GM10248 (cell line): ENCODE data around the gene KCNJ4.
"Not testable (repeated sequence)": the region's sequence is repeated elsewhere in the genome, so short reads cannot be mapped to it uniquely, and the experiment has no call there.

ENCODE experiments used
- CTCF ChIA-PET: fragments of 300-600 bp; sonication (Branson Sonifier 250); formaldehyde crosslinking; extraction: SDS; loops from one replicate; lab custom pipeline; 2021; ENCODE audit warnings: antibody characterized with exemption; lab: Yijun Ruan, JAX
- POLR2A ChIA-PET: fragments of 350-650 bp; sonication (Branson Sonifier 250); formaldehyde crosslinking; extraction: SDS; loops from one replicate; lab custom pipeline; 2020; ENCODE audit warnings: antibody characterized with exemption; lab: Yijun Ruan, JAX
- DNase-seq: peaks from one replicate; pipeline ENCODE4 v3.0.0; 2012; ENCODE audit errors: extremely low spot score
- CTCF ChIP-seq: IDR thresholded peaks from 2 replicates; pipeline ENCODE4 v1.5.1; 2012; ENCODE audit warnings: mild to moderate bottlenecking, low read depth; ENCODE audit errors: extremely low read depth, missing control alignments, control extremely low read depth

Gene KCNJ4

GRCh38 chr22:38477585-38477984 lies 22.6 kb upstream of the KCNJ4 start:
- DNase-seq = no peak
- CTCF ChIA-PET = interaction anchor here (0.6 kb wide), 1 partner anchor 76 kb away, joined by 3 read pairs; no protein-coding TSS in a partner anchor
- POLR2A ChIA-PET = interaction anchor here (1.6 kb wide), 1 partner anchor 9 kb away, joined by 3 read pairs; the partner anchor contains the start of gene KDELR3
- TF ChIP-seq CTCF = no peak

GRCh38 chr22:38474003-38474607 lies 19.1 kb upstream of the KCNJ4 start:
- TF ChIP-seq CTCF = no peak
- DNase-seq = no peak
- ChIA-PET POLR2A (no interaction called here), CTCF (interaction anchor here (1.5 kb wide), 1 partner anchor 15 kb away, joined by 3 read pairs; no protein-coding TSS in a partner anchor)

DNA sequence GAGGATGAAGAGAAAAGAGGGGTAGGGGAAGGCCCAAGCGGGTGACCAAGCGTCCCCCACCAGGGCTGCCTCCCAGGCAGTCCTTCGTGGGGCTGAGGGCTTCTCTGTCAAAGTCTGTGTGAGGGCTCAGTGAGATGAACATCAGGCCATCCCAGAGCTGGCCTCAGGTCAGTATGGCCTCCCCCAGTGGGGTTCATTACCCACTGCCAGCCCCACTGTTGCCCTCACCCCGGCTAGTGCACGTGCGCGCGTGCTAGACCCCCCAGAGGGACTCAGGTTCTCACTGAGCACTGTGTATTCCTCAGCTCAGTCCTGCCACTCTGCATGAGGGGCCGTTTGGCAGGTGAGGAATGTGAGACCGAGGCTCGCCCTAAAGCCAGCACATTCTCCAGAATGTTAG lies 16.2 kb upstream of the KCNJ4 start:
- ChIA-PET POLR2A (no interaction called here), CTCF (interaction anchor here (0.9 to 1.4 kb wide), 2 partner anchors 9 to 12 kb away, joined by 3 read pairs; no protein-coding TSS in a partner anchor)
- no peak for DNase-seq
- TF ChIP-seq CTCF = no peak

GRCh38 chr22:38470179-38470578 lies 15.2 kb upstream of the KCNJ4 start:
- DNase-seq, POLR2A ChIA-PET: not testable (repeated sequence)
- CTCF ChIA-PET = interaction anchor here (1.4 kb wide), 1 partner anchor 13 kb away, joined by 3 read pairs; no protein-coding TSS in a partner anchor

GRCh38 chr22:38469306-38469781 lies 14.3 kb upstream of the KCNJ4 start:
- POLR2A ChIA-PET = interaction anchor here (0.7 kb wide), 1 partner anchor 11 kb away, joined by 4 read pairs; no protein-coding TSS in a partner anchor
- TF ChIP-seq CTCF = no peak
- CTCF ChIA-PET = interaction anchor here (1.2 to 1.4 kb wide), 2 partner anchors 57 to 355 kb away, joined by 3 to 4 read pairs; no protein-coding TSS in a partner anchor
- DNase-seq = no peak

GRCh38 chr22:38468443-38469305 lies 13.7 kb upstream of the KCNJ4 start:
- DNase-seq = no peak
- CTCF ChIA-PET = interaction anchor here (1.2 to 1.4 kb wide), 2 partner anchors 56 to 354 kb away, joined by 3 to 4 read pairs; no protein-coding TSS in a partner anchor
- POLR2A ChIA-PET = interaction anchor here (0.7 to 1.1 kb wide), 2 partner anchors 9 to 12 kb away, joined by 3 to 4 read pairs; no protein-coding TSS in a partner anchor
- no peak for TF ChIP-seq CTCF
